Measurements from ENCODE around the gene ABCA1. TPM values are rescaled to one million over a fixed set of nuclear protein-coding genes. Genes with fewer than 3 reads are reported as not detected.

The ABCA1 gene
- total RNA-seq, 6 donors from 2014 or later, result 27.6 to 194 (median 47.0) TPM

DNA sequence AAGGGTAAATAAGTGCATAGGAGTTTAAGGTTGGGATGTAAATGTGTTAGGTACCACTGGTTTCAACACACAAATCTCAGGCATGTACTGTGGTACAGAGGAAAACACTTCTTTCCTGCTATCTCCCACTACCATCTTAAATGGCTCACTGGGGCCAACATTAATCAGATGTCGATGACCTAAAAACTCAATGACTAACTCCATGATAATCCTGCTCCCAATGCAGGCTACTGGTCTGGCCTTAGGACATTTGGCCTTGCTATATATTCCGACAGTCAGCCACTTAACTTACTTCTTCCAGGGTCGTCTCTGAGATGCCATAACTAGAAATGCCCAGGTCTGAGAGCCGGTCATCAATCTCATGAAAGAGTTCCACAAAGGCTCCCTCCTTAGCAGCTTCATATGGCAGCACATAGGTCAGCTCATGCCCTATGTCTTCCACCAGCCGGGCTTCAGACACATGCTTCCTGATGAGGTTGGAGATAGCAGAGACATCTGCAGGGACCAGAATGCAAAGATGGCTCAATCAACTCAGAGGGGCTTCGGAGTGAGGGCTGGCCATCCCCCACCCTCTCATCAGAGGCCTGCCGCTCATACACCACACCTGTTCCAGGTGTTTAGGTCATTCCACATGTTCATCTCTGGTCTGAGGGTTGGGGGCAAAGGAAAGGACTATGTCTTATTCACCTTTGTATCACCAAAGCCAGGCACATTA lies 111.9 kb downstream of the ABCA1 start:
- no peak for DNase-seq
- H3K9me3 ChIP-seq, result no peaks in the 10 kb centered on the region
- no peak overlapping the region for H3K27ac ChIP-seq
- no peaks in the 10 kb centered on the region for H3K27me3 ChIP-seq
- 88 to 96% methylated on average over 7 of the region's 7 CpGs for WGBS, 2 donors
- no peak for ATAC-seq (ENCODE audit: low FRiP score in 2 of 2)
- no peak overlapping the region for H3K4me3 ChIP-seq
- peaks cover 58 to 94% (median 76%) of the 10 kb centered on the region in 4 donors for H3K36me3 ChIP-seq
- TF ChIP-seq, protein P1, sequence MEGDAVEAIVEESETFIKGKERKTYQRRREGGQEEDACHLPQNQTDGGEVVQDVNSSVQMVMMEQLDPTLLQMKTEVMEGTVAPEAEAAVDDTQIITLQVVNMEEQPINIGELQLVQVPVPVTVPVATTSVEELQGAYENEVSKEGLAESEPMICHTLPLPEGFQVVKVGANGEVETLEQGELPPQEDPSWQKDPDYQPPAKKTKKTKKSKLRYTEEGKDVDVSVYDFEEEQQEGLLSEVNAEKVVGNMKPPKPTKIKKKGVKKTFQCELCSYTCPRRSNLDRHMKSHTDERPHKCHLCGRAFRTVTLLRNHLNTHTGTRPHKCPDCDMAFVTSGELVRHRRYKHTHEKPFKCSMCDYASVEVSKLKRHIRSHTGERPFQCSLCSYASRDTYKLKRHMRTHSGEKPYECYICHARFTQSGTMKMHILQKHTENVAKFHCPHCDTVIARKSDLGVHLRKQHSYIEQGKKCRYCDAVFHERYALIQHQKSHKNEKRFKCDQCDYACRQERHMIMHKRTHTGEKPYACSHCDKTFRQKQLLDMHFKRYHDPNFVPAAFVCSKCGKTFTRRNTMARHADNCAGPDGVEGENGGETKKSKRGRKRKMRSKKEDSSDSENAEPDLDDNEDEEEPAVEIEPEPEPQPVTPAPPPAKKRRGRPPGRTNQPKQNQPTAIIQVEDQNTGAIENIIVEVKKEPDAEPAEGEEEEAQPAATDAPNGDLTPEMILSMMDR (IDR thresholded peaks at IDR 0.05), result no peak
- no peak for TF ChIP-seq POLR2AphosphoS5 (IDR thresholded peaks at IDR 0.05)
- TF ChIP-seq POLR2A (IDR thresholded peaks at IDR 0.05), result no peak
- TF ChIP-seq EP300 (IDR thresholded peaks at IDR 0.05), result no peak
- H3K4me1 ChIP-seq, result no peaks in the 10 kb centered on the region

DNA sequence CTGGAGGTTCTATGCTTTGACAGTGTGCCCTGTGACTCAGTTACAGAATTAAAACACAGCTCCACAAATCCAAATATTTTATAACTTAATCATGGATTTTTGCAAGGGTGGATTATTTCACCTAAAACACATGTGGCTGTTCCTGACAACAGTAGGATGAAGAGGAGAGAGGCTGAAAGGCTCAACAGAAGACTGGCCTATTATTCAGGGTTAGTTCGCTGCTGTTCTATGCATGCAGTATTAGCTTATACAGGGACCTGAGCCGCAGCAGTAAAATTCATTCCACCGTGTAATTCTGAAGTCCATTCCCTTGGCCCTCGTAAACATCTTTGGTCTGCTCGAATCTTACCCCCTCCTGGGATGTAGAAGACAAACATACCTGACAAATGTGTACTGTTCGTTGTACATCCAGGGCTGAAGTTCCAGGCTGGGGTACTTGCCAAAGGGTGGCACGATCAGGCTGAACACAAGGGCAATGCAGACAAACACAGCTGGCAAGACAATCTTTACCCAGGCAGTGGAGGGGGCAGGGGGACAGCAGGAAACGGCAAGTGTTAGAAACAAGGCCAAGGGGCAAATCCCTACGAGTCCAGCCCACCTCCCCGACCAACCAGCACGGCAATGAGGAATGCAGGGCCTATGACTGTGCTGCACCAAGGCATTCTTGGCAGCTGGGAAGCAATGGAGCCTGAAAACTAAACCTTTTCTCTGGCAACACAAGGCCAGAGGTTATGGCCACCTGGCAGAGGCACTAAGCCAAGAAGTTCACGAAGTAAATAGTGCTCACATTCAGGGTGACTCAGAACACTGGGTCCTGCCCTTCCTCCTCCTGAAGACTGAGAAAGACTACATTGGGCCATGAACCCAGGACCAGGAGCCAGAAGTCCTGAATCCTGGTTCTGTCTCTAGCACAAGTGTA lies 117.3 kb downstream of the ABCA1 start:
- no peak for DNase-seq
- TF ChIP-seq, protein P1 (IDR thresholded peaks at IDR 0.05), result no peak
- TF ChIP-seq EP300 (IDR thresholded peaks at IDR 0.05) (no peak), POLR2A (IDR thresholded peaks at IDR 0.05) (no peak), POLR2AphosphoS5 (IDR thresholded peaks at IDR 0.05) (no peak)
- Histone ChIP-seq H3K4me3 (no peak overlapping the region), H3K27me3 (no peaks in the 10 kb centered on the region), H3K27ac (no peak overlapping the region), H3K9me3 (no peaks in the 10 kb centered on the region), H3K4me1 (no peaks in the 10 kb centered on the region), H3K36me3 (peaks cover 39 to 87% (median 48%) of the 10 kb centered on the region in 4 donors)
- peak in 1 of 2 donors; percentile 18 for ATAC-seq (ENCODE audit: low FRiP score in 2 of 2)
- WGBS, 2 donors, result 75 to 79% methylated on average over 12 of the region's 12 CpGs

DNA sequence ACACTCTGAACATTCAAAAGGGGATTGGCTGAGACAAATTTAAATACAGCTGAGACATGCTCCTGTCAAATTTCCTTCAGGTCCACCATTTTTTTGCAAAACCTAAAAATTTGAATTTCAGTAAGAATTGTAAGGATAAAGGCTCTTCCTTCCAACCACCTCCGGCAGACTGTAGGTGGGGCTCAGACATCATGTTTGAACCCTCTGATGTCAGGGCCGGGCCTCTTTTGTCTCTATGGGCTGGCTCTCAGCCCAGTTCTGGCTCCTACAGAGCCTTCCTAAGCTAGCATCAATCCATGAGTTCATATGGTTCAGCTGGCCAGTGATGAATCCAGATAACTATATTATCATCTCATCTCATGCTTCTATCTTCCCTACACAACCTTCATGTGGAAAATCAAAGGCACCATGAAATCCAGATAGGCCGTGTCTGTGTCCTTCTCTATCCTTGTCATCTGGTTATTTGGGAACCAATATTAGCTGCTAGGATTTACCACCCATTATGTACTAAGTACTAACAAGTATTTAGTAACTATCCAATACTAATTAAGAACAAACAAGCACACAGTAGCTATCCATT lies 119.8 kb downstream of the ABCA1 start:
- H3K36me3 ChIP-seq, result peaks cover 39 to 86% (median 46%) of the 10 kb centered on the region in 4 donors
- WGBS, 2 donors, result 50 to 68% methylated on average over 3 of the region's 3 CpGs
- H3K4me3 ChIP-seq, result no peak overlapping the region
- no peaks in the 10 kb centered on the region for H3K9me3 ChIP-seq
- ATAC-seq (ENCODE audit: low FRiP score in 2 of 2) (peak in 1 of 2 donors; percentile 56), DNase-seq (no peak)
- no peak overlapping the region for H3K27ac ChIP-seq
- H3K27me3 ChIP-seq, result no peaks in the 10 kb centered on the region
- no peaks in the 10 kb centered on the region for H3K4me1 ChIP-seq
- TF ChIP-seq EP300 (IDR thresholded peaks at IDR 0.05), result no peak
- TF ChIP-seq, protein P1 (IDR thresholded peaks at IDR 0.05), result peak in 2 of 6 experiments; percentile 6 to 12

DNA sequence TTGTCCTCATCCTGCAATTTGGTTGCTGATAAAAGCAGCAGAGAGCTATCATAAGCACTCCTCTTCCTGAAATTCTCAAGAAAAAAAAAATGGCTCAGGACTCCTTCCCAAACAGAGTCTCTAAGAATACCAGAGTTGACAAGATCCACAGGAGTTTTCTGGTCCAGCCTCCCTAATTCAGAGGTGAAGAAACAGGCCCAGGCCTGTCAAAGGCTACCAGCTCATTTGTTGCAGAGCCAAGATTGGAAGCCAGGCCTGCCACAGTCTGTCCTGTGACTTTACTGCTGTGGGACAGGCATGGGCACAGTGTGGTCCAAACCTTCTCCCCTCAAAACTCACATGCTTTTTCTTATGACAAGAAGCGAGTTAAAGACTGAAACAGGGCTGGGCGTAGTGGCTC lies 122.5 kb downstream of the ABCA1 start:
- H3K4me3 ChIP-seq, result no peak overlapping the region
- 100% methylated on average over 2 of the region's 2 CpGs for WGBS, 2 donors
- no peaks in the 10 kb centered on the region for H3K9me3 ChIP-seq
- no peaks in the 10 kb centered on the region for H3K27me3 ChIP-seq
- H3K27ac ChIP-seq, result no peak overlapping the region
- TF ChIP-seq POLR2A (IDR thresholded peaks at IDR 0.05) (no peak), EP300 (IDR thresholded peaks at IDR 0.05) (no peak), POLR2AphosphoS5 (IDR thresholded peaks at IDR 0.05) (no peak)
- TF ChIP-seq, protein P1 (IDR thresholded peaks at IDR 0.05), result no peak
- no peak for ATAC-seq (ENCODE audit: low FRiP score in 2 of 2)
- DNase-seq, result no peak
- no peaks in the 10 kb centered on the region for H3K4me1 ChIP-seq
- peaks cover 44 to 93% (median 54%) of the 10 kb centered on the region in 4 donors for H3K36me3 ChIP-seq

Data from upper lobe of left lung (tissue), 6 donors.